ENCODE measurements around the gene COL18A1.

COL18A1 gene

DNA sequence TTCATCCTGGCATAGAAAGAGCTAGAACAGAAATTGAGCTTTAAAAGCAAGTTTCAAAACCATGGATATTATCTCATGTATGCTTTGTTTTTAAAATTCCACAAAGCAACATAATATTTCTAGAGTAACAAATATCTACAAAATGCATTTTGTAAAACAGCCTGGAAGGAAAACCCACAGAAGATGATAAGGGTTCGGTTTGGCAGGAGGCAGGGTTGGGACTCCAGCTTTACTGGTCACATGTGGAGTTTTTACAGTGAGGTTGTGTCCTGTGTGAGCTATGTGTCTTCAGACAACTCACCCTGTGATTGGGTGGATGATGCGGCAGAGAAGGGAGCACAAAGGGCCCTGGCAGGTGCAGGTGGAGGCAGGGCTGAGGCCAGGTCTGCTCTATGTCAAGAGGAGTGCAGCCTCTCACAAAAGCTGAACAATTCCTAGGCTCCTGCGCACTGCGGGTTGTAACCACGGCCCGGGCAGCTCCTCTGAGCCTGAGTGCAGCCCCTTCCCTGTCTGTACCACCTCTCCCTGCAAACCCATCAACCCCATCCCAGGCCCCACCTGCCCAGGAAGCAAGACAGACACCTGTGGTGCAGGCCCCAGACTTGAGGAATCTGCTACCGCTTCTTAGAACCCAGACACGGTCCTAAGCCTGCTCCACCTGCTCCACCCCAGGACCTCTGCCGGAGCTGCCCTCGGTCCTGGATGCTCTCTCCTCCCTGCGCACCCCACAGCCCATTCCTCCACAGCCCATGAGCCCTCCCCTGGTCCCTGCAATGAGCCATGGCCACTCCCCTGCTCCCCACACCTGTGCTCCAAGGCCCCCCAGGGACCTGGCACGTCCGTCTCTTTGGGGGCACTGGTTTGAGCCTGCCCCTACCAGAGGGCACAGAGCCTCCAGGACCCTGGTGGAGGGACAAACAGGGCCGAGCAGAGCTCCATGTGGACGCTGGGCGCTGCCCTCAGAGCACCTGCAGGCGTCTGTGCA lies 2.8 kb upstream of the COL18A1 start:
- no peak for DNase-seq

GRCh38 chr21:45403133-45403824 lies 1.7 kb upstream of the COL18A1 start:
- no peak for DNase-seq

- no peak for DNase-seq
Measured at GRCh38 chr21:45403825-45404729, 888 bp upstream of the COL18A1 start.

DNA sequence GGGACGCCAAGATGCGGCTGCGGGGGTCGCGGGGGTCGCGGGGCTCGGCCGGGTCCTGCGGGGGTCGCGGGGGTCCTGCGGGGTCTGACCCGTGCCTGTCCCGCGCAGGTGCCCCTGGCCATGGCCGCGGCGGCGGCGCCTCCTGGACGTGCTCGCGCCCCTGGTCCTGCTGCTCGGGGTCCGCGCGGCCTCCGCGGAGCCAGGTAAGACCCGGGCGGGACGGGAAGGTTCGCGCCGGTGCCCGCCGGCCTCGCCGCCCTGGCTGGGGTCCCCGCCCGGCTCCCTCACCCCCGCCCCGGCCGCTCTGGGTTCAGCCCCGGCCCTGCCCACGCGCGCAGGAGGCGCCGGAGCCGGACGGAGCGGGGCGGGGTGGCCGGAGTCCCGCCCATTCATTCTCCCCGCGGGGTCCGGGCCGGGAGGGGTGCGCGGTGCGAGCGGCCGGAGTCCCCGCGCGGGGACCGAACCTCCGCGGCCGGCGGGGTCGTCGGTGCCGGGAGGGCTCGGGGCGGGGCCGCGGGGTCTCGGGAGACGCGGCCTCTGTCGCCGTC lies 380 bp downstream of the COL18A1 start:
- DNase-seq, result no peak

DNA sequence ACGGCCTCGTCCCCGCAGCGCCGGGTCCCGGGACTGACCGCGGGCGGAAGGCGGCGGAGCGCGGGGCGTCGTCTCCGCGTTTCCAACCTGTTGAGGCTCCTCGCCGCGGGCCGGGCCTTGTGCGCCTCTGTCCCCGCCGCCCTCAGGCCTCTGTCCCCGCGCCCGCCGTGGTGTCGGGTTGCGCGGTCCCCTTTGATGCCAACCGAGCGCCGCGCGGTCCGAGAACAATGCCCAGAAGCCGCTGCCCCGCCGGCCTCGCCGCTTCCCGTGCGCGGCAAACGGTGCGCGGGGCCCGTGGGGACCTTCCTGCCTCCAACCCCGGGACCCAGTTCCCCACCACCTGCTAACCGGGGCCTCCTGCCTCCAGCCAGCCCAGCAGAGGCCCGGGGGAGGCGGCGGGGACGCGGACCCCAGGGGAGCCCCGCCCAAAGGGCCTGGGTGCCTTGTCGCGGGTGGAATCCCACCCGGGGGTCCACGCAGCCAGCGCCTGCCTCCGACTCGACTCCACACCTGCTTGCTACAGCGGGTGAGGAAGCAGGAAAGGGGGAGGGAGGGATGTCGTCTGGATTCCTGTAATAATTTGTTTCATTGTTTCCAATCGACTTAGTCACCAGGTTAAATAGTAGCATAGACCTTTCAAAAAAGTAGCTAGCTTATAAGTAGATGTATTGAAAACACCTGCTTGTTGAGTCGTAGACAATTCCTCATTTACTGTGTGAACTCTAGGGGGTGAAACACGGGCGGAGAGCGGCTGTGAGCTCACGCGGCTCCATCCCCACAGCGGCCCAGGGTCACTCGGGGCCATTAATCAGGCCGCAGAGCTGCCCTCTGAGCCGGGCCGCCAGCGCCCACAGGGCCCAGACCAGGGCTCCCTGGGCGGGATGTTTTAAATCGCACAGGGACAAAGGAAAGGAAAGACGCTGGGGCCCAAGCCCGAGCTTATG lies 1.1 kb downstream of the COL18A1 start:
- no peak for DNase-seq

DNA sequence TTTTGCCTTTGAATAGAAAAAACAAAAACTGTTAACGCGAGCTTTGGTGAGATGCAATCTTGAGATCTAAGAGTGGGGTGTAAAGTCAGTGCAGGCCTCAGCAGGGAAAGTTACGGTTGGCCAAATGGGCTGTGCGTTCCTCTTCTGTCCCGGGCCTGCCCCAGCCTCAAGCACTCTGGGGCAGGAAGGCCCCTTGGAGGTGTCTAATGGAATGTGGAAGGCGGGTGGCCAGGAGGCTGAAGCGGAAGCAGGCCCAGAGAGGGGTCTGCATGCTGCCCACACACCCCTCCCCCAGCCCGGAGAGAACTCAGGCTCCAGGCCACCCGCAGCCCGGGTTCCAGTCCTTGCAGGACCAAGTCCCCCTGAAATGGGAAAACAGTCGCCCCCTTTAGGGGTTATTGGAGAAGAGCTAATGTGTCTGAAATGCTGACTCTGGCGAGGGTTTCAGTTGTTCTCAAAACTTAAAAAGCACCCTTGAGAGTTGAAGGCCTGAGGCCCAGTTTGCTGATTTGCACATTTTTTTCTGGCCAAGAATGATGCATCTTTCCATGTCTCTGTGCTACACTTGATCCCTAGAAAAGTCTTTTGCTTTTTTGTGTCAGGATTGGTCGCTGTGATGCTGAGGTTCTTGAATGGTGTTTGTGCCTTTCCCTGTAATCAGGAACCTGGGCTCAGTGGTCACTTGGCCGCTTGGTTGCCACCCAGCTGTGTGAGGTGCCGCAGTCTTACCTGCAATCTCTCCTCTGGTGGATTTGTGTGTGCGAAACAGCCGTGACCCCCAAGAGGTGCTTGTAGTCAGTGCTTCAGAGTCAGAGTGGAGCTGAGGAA lies 2.0 kb downstream of the COL18A1 start:
- DNase-seq, result no peak

GRCh38 chr21:45407629-45408247 lies 2.8 kb downstream of the COL18A1 start:
- no peak for DNase-seq

DNA sequence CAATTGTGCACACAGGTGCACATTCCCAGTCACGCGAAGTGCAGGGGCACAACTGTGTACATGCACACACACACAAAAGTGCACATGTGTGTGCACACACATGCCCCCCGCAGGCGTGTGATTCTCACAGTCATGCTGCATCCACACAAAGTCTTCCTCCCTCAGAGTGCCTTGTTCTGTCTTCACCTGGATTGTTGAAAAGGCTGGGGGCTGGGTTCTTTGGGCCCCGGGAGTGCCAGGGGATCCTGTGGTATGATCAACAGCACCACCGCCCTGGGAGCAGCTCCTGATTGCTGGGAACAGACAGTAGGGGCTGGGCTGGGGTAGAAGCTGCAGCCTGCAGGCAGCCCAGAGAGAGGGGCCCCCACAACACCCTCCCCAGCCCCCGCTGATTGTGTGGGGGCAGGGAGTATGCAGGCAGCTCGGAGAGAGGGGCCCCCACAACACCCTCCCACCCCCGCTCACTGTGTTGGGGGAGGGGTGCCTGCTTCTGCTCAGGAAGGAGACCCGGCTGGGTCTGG lies 3.4 kb downstream of the COL18A1 start:
- DNase-seq, result no peak

DNA sequence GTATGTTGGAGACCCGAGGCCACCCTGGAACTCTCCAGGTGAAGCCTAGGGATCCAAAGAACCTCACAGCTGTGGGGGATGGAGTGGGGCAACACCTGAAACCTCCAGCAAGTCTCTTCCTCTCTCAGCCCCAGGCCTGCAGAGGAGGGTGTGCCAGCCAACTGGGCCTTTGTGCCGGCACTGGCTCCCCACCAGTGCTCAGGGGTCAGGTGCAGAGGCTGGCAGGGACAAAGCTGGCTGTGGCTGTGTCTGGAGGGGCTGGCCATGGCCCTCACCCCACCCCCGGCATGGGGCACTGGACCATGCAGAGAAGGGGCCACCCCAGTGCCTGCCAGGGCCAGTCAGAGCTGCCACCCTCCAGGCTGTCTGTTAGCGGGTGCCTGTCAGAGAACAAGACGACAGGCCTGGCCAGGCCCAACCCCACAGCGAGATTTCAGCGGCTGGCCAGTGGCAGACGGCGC lies 3.9 kb downstream of the COL18A1 start:
- DNase-seq, result no peak

- no peak for DNase-seq
Measured at GRCh38 chr21:45409466-45410150, 4.6 kb downstream of the COL18A1 start.

DNA sequence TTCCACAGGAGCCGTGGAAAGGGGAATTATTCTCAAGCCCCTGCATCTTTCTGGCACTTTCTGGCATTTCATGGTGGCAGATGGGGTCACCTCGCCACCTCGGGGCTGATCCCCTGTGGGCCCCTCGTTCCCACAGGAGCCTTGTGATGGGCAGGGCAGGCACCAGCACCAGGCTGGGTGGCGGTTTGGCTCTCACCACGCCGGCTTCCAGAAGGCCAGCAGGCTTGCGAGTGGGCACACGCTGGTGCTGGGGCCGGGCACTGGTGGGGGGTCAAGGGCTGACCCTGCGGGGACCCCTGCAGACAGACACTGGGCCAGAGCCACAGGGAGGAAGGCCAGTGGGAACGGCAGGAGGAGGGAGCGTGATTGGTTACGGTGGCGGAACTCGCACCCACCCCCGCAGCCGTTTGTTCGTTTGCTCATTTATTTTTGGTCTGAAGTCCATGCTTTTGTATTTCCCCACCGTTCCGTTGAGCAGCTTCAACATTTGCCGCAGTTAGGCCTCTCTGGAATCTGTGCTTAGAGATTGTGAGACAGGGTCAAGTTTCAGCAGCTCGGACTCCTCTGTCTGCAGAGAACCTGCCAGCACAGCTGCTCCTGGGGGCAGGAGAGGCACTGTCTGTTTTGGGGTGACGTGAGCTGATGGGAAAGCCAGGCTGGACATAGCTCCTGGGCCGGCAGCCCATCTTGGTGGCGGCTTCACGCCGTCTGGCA lies 5.3 kb downstream of the COL18A1 start:
- DNase-seq, result no peak

DNA sequence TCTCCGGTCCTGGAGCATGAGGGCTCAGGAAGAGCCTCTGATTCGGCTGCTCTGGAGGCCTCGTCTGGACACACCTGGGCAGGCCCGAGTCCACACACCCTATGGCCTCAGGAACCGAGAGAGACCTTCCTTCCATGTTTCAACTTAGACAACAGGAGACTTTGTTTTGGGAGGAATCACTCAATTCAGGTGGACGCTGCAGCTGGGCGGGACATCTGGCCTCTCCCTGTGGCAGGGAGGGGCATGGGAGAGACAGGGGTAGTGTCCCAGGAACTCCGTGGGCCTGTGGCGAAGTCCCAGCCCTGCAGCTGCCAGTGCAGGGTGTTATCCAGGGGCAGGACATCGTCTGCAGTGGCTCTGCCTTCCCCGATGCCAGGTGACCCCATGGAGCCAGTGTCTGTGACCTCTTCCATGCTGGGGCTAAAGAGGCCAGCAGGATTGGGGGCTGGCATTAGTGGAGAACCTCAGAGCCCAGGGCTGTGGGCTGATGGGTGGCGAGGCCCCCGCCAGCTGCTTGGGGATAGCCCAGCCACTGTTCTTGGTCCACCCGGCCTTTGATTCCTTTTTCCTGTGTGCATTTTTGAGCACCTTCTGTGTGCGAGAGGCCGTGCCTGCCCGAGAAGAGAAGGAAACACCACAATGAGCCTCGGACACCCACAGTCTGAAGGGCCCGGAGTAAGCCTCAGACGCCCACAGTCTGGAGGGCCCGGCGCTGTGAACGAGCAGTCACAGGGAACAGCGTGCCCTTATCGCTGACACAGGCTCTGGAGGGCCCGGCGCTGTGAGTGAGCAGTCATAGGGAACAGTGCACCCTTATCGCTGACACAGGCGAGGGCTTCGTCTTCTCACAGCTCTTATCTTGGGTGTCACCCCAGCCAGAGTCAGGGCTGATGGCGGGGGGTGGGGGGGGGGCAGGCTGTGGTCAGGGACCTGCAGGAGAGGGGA lies 6.2 kb downstream of the COL18A1 start:
- DNase-seq, result no peak

DNA sequence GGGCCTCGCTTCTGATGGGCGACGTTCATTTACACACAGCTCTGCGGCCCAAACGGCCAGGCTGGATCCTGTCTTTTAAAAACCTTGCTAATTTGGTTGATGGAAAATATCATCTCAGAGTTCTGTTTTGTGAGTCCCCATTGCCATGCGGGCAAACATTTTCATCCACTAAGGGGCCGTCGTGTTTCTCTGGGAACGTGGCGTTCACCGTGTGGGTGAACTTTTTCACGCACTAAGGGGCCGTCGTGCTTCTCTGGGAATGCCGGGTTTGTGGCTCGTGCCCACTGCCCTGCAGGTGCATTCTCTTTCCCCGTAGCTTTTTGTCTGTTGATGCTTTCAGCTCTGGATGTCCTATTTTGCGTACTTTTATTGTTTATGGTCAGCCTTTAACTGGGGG lies 6.8 kb downstream of the COL18A1 start:
- no peak for DNase-seq

DNA sequence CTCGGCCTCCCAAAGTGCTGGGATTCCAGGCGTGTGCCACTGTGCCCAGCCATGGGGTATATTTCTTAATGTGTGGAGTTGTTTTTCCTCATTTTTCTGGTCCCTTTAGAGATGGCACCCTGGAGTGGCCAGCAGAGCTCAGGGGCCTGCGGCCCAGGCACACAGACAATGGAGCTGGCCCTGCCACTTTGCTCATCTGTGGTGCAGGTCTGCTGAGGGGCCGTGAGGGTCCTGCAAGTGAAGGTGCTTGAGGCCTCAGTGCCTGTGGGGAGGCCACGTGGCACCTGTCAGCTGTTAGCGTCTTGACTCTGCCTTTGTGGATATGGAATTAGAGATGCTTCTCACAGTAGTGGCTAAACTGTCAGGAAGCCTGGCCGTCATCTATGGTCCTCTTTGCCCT lies 7.5 kb downstream of the COL18A1 start:
- no peak for DNase-seq

GRCh38 chr21:45412909-45413611 lies 8.1 kb downstream of the COL18A1 start:
- DNase-seq, result no peak

GRCh38 chr21:45413922-45414321 lies 9.0 kb downstream of the COL18A1 start:
- no peak for DNase-seq
